Stimulated activated CD4-positive, alpha-beta T cell treated with anti-CD3 and anti-CD28 coated beads, Interleukin-4, amount 100 ng/mL, for 4 hours (primary cell): Measurements from ENCODE around the gene GALNT3.

Source experiments
- DNase-seq, 2 experiments: peaks; one replicate each; pipeline ENCODE4 v3.0.0-alpha.2; 2020

GALNT3 gene

GRCh38 chr2:165718610-165719210 lies 75.3 kb downstream of the GALNT3 start:
- no peak for DNase-seq

- DNase-seq, result no peak
These were observed 78.0 kb downstream of the GALNT3 start for GRCh38 chr2:165716091-165716490.

GRCh38 chr2:165706960-165707487 lies 87.0 kb downstream of the GALNT3 start:
- no peak for DNase-seq

GRCh38 chr2:165701147-165701546 lies 92.9 kb downstream of the GALNT3 start:
- DNase-seq, result no peak

GRCh38 chr2:165700531-165700930 lies 93.5 kb downstream of the GALNT3 start:
- no peak for DNase-seq

GRCh38 chr2:165699946-165700345 lies 94.1 kb downstream of the GALNT3 start:
- no peak for DNase-seq

GRCh38 chr2:165698444-165698884 lies 95.6 kb downstream of the GALNT3 start:
- DNase-seq, result no peak

GRCh38 chr2:165697748-165698443 lies 96.2 kb downstream of the GALNT3 start:
- DNase-seq, result no peak
